ENCODE data around the gene DSE.

Gene DSE

DNA sequence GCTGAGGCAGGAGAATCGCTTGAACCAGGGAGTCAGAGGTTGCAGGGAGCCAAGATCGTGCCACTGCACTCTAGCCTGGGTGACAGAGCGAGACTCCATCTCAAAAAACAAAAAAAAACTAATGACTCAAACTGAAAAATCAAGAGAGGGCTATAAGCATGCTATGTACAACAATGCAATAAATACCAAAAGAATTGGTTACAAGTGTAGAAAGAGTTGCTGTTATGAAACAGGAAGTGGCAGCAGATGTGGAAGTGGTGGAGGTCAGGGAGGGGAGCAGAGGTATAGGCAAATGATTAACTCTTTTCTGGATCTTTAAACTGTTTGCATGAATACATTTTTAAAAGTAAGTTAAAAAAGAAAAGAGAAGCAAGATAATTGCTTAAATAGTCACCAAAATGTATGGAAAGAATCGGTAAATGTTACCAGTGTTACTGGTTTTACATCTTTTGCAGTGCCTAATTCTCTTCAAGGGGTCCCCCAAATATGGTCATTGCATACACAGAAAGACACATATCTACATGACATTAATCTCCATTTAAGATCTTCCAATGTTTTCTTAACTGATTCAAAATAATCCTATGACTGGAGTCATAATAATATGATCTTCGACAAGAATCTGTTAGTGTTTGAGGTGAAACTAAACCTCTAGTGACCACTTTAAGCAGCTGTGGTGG is 105.4 kb downstream of the DSE start:
- DNase-seq (ENCODE audit: low read depth in 2 of 2): no peak

DNA sequence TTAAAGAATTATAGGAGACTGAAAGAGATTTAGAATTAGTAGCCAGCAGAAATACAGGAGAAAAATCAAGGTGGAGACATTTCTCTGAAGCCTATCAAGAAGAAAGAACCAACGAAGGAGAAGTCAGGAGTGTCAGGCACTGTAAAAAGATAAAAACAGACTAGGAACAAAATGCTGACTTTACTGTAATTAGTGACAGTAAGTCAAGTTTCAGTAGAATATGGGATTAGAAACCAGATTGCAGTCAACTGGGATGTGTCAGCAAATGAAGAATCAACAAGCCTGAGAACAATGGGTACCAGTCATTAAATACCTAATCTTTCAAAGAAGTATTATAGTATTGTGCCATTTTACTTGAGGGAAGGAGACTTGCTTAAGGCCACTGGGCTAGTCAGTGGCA is 112.0 kb downstream of the DSE start:
- no peak for DNase-seq (ENCODE audit: low read depth in 2 of 2)

DNA sequence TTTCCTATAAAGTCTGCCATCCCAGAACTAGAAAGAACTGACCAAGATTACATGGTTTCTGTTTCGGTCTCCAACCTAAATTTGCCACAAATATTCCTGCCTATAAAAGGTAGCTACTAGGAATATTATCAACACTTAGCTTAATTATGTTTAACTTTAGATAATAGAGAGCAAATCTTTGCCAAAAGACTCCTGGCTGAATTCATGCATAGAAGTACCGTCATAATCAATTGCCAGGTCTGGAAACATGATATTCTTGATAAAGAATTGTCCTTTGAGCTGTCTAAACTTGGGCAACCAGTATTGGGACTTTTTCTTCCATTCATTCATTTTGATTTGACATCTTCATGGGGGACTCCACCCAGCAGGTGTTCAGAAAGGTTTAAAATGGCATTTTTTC is 112.9 kb downstream of the DSE start:
- no peak for DNase-seq (ENCODE audit: low read depth in 2 of 2)

DNA sequence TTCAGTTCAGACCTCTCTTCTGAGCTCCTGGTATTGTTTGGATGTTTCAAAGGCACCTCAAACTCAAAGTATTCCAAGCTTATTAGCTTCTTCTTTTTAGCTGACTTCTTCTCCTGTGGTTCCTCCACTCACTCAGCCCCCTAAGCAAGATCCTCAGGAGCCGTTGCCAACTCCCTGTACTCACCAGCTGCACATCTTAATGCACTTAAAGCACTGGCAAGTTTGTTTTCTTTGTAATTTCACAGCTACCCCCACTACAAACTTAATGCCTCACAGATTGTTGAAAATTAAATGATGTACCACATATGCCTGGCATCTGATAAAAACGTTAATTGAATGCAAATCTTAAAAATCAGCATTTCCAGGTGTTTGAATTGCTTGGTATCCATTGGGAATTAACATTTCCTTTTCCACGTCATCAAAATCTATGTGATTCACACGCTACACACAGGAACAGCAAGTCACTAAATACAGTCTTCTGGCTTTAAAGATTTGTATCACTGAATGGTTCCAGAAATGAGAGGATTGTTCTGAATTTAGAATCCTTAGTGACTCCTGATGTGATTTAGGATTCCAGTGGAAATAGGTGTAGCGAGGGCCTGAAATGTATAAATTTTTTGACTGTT is 114.9 kb downstream of the DSE start:
- DNase-seq (ENCODE audit: low read depth in 2 of 2): no peak

DNA sequence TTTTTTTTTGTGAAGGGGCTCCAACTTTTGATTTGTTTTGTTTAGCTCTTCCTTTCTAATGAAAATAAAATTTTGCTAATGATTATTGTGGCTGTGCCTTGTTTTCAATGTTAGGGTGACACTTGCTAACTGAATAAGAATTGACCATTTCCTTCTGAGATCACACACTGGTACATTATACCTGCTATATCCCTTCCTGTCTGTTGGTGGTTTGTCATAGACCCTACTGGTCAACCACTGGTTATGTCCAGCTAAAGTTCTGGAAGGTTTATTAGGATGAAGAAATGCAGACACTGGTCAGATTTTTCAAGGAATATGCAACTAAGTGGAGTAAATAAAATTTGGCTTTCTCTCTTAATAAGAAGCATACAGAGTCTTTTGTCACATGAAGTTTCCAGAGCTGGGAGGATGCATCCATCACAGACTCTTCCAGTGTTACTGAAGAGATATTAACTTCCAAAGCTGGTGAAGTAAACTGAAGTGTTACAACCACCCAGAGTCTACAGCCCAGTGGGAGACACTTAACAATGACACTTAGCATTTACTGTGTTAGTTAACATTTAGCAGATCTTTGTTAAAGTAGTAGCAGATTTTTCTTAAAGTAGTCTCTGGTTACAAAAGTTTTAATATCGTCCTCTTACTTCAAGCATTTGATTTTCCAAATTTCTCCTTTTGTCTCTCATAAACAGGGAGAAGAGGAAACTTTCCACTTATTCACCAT is 121.0 kb downstream of the DSE start:
- DNase-seq (ENCODE audit: low read depth in 2 of 2): no peak

DNA sequence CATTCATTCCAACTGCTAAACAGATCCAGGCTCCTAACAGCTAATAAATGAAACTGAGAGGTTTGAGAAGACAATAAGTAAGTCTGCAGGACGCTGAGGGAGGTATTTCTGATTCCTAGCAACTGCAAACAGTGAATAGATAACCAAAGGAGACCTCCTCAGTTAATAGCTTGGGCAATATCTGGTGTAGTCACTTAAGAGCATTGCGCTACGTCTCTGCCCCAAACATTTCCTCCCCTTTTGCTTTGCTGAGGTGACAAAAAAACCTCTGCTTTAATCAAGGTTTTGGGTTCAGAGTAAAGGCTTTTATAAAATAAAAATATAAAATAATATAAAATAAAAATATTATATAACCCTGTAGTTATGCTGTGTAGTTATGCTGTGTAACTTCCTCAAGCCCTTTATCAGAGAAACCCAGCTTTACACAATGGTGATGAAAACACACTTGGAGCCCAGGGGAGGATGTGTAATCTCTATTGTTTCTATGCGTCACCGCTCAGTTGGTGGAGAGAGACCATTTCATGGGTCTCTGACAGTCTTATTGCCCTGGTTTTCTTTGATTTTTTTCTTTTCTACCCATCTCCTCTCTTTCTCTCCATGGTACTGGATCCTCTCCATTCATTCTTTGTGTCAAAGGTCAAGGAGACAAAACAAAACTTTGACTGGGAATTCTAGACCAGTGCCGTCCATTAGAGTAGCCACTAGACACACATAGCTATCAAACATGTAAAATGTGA is 121.8 kb downstream of the DSE start:
- DNase-seq (ENCODE audit: low read depth in 2 of 2): no peak

Measured in stimulated activated CD4-positive, alpha-beta T cell treated with anti-CD3 and anti-CD28 coated beads, Interleukin-1b, Interleukin-23, amount 100 ng/mL, for 4 hours (primary cell).